ENCODE results near the gene CHCHD10. TPM values are rescaled to one million over a fixed set of nuclear protein-coding genes. Genes with fewer than 3 reads are reported as not detected.
"Not testable (repeated sequence)": the region's sequence is repeated elsewhere in the genome, so short reads cannot be mapped to it uniquely, and the experiment has no call there.

Gene CHCHD10
- total and polyA plus RNA-seq, 8 donors, result 5.8 to 589 (median 126) TPM

GRCh38 chr22:23744485-23744884 is 23.3 kb downstream of the CHCHD10 start:
- no peaks in the 10 kb centered on the region for H3K9me3 ChIP-seq
- DNase-seq, result no peak
- H3K27ac ChIP-seq, result no peak overlapping the region
- no peaks in the 10 kb centered on the region for H3K27me3 ChIP-seq
- WGBS, 5 donors, result 93 to 99% (median 98%) methylated on average over 13 to 14 of the region's 14 CpGs
- TF ChIP-seq CTCF (IDR thresholded peaks at IDR 0.05), result no peak
- no peak for TF ChIP-seq EP300 (IDR thresholded peaks at IDR 0.05)
- TF ChIP-seq POLR2AphosphoS5 (IDR thresholded peaks at IDR 0.05), result no peak
- no peak for TF ChIP-seq POLR2A (IDR thresholded peaks at IDR 0.05)
- peaks cover 0 to 18% (median 2%) of the 10 kb centered on the region in 4 donors for H3K4me1 ChIP-seq
- H3K36me3 ChIP-seq, result peaks cover 13 to 49% (median 44%) of the 10 kb centered on the region in 4 donors
- intact Hi-C loops (cut with DNase I; ENCODE audit: low total_unique reads), result no loop called here
- H3K4me3 ChIP-seq, result no peak overlapping the region

- Histone ChIP-seq H3K4me1 (peaks cover 0 to 17% (median 2%) of the 10 kb centered on the region in 4 donors), H3K9me3 (no peaks in the 10 kb centered on the region), H3K4me3 (no peak overlapping the region), H3K36me3 (peaks cover 13 to 49% (median 44%) of the 10 kb centered on the region in 4 donors), H3K27me3 (no peaks in the 10 kb centered on the region), H3K27ac (no peak overlapping the region)
- WGBS, 5 donors, result 92 to 99% (median 98%) methylated on average over 10 to 13 of the region's 13 CpGs
- no peak for DNase-seq
- intact Hi-C loops (cut with DNase I; ENCODE audit: low total_unique reads), result no loop called here
- no peak for TF ChIP-seq CTCF (IDR thresholded peaks at IDR 0.05)
- TF ChIP-seq POLR2AphosphoS5 (IDR thresholded peaks at IDR 0.05), result no peak
- no peak for TF ChIP-seq EP300 (IDR thresholded peaks at IDR 0.05)
- no peak for TF ChIP-seq POLR2A (IDR thresholded peaks at IDR 0.05)
Measured at GRCh38 chr22:23744001-23744400, 23.8 kb downstream of the CHCHD10 start.

GRCh38 chr22:23743303-23743705 is 24.5 kb downstream of the CHCHD10 start:
- TF ChIP-seq POLR2AphosphoS5 (IDR thresholded peaks at IDR 0.05) (no peak), POLR2A (IDR thresholded peaks at IDR 0.05) (no peak)
- intact Hi-C loops (cut with DNase I; ENCODE audit: low total_unique reads), result no loop called here

GRCh38 chr22:23742505-23743264 is 25.1 kb downstream of the CHCHD10 start:
- H3K36me3 ChIP-seq, result peaks cover 13 to 49% (median 44%) of the 10 kb centered on the region in 4 donors
- TF ChIP-seq CTCF (IDR thresholded peaks at IDR 0.05) (no peak), POLR2A (IDR thresholded peaks at IDR 0.05) (no peak), EP300 (IDR thresholded peaks at IDR 0.05) (no peak), POLR2AphosphoS5 (IDR thresholded peaks at IDR 0.05) (no peak)
- WGBS, 5 donors, result 74 to 93% (median 82%) methylated on average over 5 to 7 of the region's 7 CpGs
- H3K4me3 ChIP-seq, result no peak overlapping the region
- peaks cover 0 to 17% (median 2%) of the 10 kb centered on the region in 4 donors for H3K4me1 ChIP-seq
- H3K27ac ChIP-seq, result peak overlapping the region in 1 of 5 donors; percentile 17
- no peak for DNase-seq
- intact Hi-C loops (cut with DNase I; ENCODE audit: low total_unique reads), result no loop called here
- H3K27me3 ChIP-seq, result no peaks in the 10 kb centered on the region
- no peaks in the 10 kb centered on the region for H3K9me3 ChIP-seq

More at GRCh38 chr22:23743303-23743705, 24.5 kb downstream of the CHCHD10 start:
- 61 to 92% (median 90%) methylated on average over 2 of the region's 2 CpGs for WGBS, 5 donors
- Histone ChIP-seq H3K27me3 (no peaks in the 10 kb centered on the region), H3K36me3 (peaks cover 13 to 49% (median 44%) of the 10 kb centered on the region in 4 donors), H3K4me3 (no peak overlapping the region), H3K9me3 (no peaks in the 10 kb centered on the region), H3K4me1 (peaks cover 0 to 17% (median 2%) of the 10 kb centered on the region in 4 donors), H3K27ac (peak overlapping the region in 1 of 5 donors; percentile 17)
- peak in 1 of 2 donors; percentile 70 for DNase-seq

GRCh38 chr22:23737696-23738095 is 30.1 kb downstream of the CHCHD10 start:
- no peaks in the 10 kb centered on the region for H3K27me3 ChIP-seq
- peaks cover 0 to 9% (median 0%) of the 10 kb centered on the region in 4 donors for H3K4me1 ChIP-seq
- TF ChIP-seq POLR2AphosphoS5 (IDR thresholded peaks at IDR 0.05) (no peak), CTCF (IDR thresholded peaks at IDR 0.05) (no peak), EP300 (IDR thresholded peaks at IDR 0.05) (no peak), POLR2A (IDR thresholded peaks at IDR 0.05) (no peak)
- peaks cover 0 to 18% (median 16%) of the 10 kb centered on the region in 4 donors for H3K36me3 ChIP-seq
- no peaks in the 10 kb centered on the region for H3K9me3 ChIP-seq
- no peak for DNase-seq
- H3K27ac ChIP-seq, result no peak overlapping the region
- intact Hi-C loops (cut with DNase I; ENCODE audit: low total_unique reads), result no loop called here
- H3K4me3 ChIP-seq, result no peak overlapping the region

- H3K27ac ChIP-seq; DNase-seq; H3K4me1 ChIP-seq; H3K4me3 ChIP-seq; intact Hi-C loops (cut with DNase I; ENCODE audit: low total_unique reads); H3K9me3 ChIP-seq; H3K27me3 ChIP-seq; H3K36me3 ChIP-seq: not testable (repeated sequence)
- WGBS, 5 donors, result 76 to 92% (median 82%) methylated on average over 4 of the region's 4 CpGs
Measured at GRCh38 chr22:23728108-23728507, 39.7 kb downstream of the CHCHD10 start.
